Measurements from ENCODE around the gene MUTYH.

DNA sequence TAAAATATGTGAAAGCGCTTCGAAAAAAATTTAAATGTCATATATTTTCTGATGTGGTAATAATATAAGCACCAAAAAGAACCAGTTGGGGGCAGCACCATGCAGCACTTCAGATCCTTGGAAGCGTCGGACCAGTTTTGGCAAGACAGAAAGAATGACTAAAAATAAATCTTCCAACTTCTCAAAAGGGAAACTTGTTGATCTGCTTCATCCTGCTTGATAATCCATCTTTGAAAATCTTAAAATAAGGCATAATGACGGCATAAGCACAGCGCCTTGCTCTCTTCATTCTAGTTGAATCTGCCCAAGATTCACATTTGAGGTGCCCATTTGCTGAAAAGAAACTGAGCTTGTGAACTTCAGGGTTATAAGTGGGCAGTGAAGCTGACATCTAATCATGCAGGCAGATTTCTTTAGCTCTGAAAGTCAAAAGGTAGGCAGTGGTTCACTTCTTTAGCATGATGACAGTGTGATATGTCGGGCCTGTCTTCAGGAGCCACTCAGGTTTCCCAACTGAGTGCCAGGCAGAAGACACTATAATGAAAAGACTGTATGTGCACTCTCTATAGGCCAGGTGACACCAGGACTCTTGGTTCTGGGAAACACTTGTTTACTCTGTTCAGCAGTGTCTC lies 19.8 kb upstream of the MUTYH start:
- no peak for TF ChIP-seq GATA2 (IDR thresholded peaks at IDR 0.05; ENCODE audit: low read depth, low read length)
- TF ChIP-seq GATA3 (IDR thresholded peaks at IDR 0.05; ENCODE audit: low read depth, low read length) = no peak

All from SH-SY5Y (cell line).